NCI-H1930 (cell line): ENCODE results near the gene FOXP1.
"Not testable (repeated sequence)": the region's sequence is repeated elsewhere in the genome, so short reads cannot be mapped to it uniquely, and the experiment has no call there.

Experiments
- DNase-seq, 2 experiments: peaks; one replicate each; lab custom pipeline; 2025; lab: John Stamatoyannopoulos, UW

The FOXP1 gene

DNA sequence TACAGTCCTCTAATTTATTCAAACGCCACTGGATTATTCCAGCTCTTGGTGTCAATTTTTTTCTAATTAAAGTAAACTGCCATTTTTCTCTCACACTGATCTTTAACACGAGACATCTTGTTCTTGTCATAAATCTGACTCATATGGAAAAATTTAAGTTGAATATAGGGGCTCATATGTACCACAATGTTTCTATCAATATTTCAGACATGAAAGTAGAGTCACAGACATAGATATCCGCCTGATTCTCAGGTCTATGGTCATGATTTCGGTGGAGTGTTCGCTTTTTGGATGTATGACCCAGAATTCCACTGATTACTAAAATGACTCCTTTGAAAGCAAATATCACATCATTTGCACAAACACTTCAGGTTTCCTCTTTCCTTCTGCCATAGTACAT lies 552.8 kb downstream of the FOXP1 start:
- DNase-seq: no peak

DNA sequence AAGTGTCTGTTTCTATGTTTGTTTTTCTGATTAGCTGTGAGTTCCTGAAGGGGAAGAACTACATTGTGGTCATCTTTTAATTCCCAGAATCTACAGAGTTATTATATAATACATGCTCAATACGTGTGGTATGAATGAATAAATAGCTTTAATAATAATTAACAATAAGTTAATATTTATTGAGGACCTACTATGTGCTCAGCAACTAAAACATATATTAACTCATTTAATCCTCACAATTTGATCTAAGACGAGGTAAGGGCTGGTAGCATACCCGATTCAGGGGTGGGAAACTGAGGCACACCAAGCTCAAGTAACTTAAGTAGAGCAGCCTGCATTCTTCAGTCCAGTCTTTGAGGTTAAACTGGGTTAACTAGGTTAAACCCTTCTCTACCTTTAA lies 553.8 kb downstream of the FOXP1 start:
- DNase-seq: no peak

DNA sequence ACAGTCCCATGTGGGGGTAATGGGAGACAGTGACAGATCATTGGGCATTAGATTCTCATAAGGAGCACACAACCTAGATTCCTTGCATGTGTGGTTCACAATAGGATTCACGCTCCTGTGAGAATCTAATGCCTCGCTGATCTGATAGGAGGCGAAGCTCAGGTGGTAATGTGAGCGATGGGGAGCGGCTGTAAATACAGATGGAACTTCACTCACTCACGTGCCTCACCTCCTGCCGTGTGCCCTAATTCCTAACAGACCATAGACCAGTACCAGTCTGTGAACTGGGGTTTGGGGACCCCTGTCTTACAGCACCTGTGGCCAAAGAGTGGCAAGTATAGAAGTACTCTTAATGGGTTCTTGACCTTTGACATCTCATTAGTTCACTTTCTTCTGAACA lies 554.7 kb downstream of the FOXP1 start:
- DNase-seq: no peak

DNA sequence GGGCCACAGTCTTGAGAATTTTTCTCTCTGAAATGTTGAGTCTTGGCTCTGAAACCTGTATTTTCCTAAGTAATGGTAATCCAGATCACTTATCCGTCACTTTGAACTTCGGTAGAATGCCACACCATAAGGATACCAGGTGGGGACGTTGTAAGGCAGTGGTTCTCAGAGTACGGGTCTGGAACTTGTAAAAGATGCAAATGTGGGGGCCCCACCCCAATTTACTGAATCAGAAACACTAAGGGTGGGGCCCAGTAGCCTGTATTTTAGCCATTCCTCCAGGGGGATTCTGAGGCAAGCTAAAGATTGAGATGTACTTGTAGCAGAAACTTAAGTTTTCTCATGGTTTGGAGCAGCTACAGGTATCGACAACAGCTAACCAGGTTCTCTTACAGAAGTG lies 555.3 kb downstream of the FOXP1 start:
- no peak for DNase-seq

DNA sequence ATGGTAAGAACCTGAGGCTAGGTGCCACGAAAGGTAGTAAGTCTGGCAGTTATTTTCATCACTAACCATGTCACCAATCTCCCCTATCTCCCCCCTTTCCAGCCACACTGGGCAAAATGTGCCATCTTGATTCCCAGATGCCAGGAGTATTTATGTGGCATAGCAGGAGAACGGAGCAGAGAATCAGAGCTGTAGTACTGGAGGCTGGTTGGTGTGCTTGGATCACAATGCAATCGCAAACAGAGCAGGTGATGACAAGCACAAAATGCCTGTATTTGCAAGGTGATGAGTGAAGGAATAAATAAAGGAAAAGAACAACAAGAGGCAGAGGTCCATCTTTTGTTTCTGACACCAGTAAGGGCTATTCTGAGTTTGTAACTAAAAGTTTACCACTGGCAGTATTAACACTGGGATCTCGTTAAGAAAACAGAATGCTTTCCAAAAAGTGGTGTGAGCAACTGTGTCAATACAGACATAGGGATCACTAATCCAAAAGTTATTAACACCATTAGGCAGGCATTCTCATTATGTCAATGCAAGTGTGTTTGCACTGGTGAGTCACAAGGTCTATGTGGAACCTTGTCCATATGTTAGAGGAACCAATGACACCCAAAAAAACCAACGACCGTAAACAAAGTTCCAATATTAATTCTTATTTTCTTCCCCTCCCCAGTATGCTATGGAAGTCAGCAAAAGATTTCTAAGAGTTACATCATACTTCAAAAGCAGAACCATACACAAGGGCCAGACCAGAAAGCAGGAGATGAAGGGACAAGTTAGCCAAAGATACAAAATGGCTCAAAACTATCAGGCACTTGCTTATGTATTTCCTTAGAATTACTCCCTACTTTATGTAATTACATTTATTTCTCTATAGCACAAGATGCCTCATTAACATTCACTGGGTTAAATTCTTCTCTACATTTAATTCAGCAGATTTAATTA lies 556.6 kb downstream of the FOXP1 start:
- peak; percentile 7 to 54 for DNase-seq

DNA sequence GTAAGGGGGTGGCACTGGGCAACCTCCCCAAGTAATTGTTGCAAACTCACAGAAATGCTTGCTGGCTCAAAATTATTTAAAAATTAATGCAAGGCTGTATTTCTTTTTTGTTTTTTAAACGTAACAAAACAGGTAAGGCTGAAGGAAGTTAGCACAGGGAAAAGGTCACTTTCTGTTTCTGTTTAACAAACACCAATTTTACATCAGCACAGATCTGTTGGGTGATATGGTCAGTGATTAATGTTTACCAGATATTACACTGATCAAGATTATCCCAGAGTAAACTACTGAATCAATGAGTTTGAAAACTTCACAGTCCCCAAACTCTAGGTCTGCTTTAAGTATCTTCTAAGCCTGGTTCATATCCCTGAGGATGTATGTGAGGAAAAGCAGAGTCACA lies 558.0 kb downstream of the FOXP1 start:
- DNase-seq: no peak

DNA sequence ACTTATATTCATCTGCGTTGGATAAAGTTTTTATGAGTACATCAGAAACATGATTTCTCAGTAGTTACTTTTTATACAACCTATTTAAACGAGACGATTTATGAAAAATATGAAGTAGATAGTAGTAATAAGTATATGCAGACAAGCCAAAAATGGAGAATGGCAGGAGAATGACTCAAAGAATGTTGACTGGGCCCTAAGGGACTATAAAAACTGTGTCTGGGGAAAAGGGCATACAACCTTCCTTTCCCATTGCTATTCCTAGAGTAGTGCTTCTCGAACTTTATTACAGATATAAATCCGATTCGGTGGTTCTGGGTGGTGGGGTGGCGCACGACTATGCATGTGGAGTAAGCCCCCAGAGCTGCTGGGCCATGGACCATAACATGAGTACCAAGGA lies 558.5 kb downstream of the FOXP1 start:
- DNase-seq: no peak

DNA sequence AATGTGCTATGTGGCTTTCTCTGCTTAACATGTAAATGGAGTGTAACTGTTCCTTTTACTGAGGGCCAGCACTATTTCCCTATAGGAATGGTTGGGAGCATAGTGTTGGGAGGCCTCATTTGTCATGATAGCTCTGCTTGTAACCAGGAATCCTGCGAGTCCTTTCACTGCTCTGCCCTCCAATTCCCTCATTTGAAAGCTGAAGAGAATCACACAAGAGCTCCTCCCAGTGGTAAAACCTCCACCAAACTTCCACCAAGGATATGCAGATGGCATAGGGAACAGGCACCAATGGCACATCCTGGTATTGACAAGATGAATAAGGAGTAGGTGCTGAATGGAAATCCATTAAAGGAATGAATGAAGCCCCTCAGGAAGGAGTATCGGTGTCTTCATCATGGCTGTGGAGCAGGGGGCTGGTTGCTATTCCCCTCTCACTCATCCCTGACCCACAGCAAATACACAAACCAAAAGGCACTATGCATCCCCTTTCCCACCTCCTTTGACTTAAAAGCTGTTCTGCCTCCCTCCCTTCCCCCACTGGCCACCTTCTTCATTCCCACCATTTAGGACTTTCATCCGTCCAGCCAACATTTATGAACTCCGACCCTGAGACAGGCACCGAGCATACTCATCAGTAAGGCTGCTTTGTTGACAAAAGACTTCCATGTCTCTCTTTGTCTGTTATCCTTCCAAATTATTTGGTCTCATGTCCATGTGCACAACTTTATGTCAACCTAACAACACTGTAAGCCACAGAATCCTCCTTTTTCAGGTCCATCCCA lies 560.8 kb downstream of the FOXP1 start:
- peak in 1 of 2 experiments; percentile 3 for DNase-seq

DNA sequence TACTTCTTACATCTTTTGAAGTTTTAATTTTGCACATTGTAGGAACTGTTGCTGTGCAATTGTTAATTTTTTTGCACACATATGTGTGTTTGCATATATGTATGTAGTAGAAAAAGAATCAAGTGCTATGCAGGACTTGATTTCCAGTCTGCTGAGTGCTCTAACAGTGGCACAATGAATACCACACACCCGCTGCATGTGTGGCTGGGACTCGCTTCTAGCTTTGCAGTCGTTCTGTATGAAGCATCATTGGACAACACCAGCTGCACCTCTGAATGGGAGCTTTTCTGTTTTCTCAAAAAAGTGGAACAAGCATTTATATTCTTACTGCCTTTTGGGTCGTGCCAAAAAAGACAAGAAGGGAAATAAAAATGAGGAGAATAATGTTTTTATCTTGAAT lies 564.7 kb downstream of the FOXP1 start:
- DNase-seq: no peak

DNA sequence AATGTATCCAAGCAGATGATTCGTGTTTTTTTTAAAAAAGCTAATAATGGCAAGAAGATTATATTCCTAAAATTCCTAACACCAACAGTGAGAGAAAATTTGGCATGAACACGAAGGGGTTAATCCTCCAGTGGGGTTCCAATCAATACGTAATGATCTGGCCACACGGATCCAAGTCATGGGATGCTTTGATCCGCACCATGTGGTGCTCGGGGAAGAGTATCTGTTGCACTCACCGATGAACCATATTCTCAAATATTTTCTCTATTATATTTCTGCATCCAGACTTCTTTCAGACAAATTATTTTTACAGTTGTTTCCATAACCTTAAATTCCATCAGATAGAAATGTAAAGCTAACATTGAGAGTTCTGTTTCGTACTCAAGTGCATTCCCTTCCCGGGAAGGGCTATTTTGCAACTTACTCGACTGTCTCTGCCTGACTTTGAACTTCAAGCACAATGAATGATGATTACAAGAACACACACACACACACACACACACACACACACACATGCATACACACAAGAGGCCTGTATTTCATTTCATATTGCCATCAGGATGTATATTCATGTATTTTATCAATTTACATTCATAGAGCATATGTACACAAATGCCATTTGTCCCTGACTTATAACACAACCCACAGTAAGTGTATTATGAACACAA lies 567.2 kb downstream of the FOXP1 start:
- peak in 1 of 2 experiments; percentile 19 for DNase-seq

DNA sequence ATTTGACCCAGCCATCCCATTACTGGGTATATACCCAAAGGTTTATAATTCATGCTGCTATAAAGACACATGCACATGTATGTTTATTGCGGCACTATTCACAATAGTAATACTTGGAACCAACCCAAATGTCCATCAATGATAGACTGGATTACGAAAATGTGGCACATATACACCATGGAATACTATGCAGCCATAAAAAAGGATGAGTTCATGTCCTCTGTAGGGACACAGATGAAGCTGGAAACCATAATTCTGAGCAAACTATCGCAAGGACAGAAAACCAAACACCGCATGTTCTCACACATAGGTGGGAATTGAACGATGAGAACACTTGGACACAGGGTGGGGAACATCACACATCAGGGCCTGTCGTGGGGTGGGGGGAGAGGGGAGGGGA lies 568.9 kb downstream of the FOXP1 start:
- not testable (repeated sequence) for DNase-seq

DNA sequence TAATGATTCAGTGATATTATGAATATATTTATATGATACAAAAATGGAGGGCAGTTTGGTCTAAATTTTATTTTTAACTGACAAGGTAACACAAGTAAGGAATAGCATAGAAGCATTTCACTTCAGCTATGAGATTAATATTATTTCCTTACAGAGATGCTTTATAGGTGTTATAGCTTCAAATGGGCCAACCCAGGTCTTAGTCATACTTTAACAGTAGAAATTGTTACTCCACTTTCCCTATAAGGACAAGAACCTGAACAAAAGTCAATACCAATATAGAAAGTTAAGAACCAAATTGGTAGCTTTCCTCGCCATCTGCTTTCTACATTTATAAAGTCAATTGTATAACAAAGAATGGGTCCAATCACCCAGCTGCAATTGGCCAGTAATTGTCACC lies 570.6 kb downstream of the FOXP1 start:
- DNase-seq: no peak

DNA sequence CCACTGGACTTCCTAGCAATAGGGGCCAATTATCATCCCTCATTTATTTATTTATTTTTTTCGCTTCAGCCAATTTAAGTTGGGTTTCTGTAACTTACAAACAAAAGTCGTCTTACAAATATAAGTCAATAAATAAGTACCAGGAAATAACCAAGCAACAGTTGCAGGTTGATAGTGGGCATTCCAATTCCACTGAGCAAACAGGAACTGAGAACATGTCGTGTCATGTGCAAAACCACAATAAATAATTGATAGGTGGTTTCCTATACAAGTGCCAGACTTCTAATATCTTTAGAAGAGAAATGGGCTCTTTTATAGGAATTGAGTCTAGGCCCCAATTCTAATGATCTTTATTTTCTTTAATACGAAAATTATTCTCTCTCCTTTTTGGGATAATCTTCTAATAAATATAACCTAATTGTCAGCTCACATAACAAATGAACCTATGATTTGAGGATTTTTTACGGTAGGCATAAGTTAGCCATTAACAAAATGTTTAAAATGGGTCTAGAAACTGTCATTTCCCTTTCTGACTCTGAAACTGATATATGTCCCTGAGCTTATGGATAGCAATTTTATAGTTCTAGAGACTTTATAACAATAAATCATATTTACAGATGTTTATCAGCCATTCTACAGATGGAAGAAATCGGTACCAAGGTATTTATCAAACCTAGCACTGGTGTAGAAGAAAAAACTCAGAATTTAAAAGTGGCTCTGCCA lies 571.8 kb downstream of the FOXP1 start:
- DNase-seq: no peak

DNA sequence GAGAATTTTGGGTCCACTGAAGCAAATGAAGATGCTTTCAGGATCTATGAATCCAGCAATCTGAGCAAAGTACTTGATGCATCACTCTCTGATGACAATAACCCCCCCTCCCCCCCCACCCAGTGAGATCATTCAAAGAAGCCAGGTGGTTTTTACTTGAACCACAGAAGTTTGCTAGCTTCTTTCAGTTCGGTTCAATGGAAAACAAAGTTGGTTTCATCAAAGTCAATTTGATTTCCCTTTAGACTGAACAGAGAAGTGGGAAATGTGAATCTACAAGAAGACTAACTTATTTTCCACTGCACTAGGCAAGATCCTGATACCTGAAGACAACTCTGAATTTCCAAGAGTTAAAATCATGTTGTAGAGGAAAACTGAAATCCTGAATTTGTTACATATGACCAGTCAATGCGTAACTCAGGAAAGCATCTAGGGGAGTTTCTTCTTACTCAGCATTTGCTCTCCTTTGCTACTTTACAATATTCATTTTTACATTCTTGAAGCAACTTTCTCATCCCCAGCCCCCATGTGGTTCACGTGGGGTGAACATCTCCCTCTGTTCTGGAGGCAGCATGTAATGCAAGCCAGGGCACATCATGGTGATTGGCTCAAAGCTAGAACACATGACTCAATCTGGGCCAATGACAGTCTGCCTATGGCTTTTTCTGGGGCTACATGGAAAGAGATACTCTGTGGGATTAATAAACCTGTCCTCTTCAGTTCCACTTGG lies 572.6 kb downstream of the FOXP1 start:
- DNase-seq: no peak

DNA sequence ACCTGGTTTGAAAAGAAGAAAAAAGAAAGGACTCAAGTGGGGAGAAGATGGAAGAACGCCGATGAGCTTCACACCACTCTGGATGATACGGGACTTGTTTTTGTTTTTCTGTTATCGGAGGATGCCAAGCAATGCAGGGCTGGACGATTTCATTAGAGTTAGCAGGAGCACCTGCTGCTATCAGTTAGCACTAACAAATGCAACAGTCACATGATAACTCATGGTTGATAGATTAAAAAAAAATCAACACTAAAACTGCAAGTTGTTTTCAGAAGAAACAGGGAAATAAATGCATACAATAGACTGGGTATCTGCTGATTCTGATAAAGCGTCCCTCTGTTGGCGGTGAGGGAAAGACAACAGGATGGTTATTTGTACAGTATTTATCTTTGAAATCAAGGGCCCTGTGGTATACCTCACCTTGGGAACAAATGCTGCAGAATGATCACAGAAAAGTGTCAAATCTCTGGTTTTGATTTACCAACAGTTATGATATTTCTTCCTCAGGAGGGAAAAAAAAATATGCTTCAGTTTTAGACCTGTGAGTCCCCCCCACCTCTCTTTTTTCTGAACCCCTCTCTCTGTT lies 575.1 kb downstream of the FOXP1 start:
- no peak for DNase-seq

DNA sequence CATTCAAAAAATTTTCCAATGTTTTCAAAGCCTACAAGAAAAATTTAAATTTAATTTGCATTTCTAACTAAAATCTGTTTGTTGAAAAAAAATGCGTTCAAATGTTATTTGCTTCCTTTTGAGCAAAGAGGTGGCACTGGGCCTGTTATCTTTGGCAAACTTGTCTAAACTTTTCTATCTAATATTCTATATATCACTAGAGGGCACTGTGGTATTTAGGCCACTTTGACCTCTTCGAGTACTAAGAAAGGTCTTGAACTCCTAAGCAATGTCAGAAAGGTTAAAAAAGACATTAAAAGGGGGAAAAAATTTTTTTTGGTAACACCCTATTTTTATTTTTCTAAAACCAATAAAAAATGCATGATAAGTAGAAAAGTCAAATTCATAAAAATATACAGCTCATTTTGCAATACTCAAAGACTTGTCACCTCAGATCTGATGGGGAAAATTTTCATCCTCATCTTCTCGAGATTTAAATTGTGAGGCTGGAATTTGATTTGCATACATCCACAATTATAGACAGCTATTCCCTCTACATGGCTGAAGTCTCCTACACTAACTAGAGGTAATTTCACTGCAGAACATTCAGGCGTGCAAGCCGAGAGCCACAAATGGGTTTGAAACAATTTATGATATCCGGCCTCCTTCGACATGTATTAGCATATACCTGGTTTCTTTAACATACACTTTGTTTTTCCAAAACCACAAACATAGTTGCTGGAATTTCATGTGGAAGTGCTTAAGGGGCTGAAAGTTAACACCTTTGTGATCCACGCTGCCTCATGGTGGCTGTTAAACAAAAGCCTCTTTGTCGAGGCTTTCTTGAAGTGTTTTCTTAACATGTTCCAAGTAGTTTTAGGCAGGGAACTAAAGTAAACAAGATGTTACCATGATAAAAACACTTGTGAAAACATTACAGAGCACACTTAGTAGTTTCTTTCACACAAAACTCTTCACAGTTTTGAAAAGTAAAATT lies 576.4 kb downstream of the FOXP1 start:
- DNase-seq: no peak

DNA sequence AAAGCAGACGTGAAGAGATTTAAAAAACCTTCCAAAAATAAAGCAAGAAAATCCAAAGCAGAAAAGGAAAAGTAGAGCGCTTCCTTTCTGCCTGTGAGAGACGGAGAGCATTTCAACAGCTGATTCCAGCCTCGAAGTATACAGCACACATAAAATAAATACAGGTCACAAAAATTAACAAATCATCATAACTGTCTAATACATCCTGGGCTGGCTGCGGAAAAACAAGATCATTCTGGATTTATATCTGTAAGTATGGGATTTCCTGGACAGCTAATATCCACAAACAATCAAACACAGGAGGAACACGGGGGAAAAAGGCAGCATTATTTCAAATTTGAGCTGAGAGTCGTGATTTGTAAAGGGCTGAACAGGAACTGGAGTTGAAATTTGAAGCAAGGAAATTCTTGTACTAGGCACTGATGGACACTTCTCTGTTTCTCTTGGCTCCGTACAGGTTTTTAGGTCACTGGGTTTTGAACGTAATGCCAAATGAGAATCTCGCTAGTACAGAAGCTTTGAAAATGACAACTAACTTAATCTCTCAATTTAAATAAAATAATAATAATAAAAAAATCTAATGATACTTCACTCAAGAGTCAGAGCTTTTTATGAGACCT lies 577.7 kb downstream of the FOXP1 start:
- no peak for DNase-seq

DNA sequence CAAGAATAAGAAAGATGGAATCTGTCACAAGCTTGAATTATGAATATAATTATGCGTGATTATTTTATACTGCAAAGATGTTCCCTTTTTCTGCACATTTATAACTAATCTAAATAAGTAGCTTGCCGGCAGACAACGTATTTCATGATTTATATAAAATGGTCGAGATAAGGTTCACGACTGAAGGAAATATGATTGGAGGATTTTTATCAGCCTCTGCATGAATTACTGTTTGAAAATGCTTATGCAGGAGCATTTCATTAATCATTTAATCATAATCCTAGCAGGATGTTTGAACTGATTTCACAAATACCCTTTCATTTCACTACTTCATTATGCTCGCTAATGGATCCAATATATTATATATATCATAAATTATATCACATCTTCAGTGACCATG lies 580.0 kb downstream of the FOXP1 start:
- DNase-seq: no peak

DNA sequence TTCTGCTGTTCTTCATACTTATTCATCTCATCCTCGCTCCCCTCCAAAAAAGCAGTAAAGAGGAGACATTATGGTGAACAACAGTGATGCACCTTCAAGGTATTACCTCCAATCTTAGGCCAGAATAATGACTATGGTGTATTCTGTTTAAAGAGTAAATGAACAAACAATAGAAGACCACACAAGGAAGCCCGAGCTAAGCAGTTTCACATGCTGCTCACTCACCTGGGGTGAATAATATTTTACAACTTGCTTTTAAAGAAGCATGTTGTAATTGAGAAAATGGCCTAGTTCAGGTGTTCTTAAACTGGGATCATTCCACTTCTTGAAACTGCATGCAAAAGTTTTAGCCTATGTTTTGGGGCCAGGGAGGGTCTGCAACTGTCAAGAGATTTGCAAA lies 581.2 kb downstream of the FOXP1 start:
- DNase-seq: no peak
